HG03571 (cell line): ENCODE results near the gene RAB27B.

Experiments used
- ATAC-seq: cut with Tn5 transposase; IDR thresholded peaks from one replicate; pipeline ENCODE4 v1.9.1; 2021; ENCODE audit not compliant: unreplicated experiment

RAB27B gene

GRCh38 chr18:54859667-54860421 is 31.6 kb downstream of the RAB27B start:
- no peak for ATAC-seq

GRCh38 chr18:54860941-54861340 is 32.7 kb downstream of the RAB27B start:
- no peak for ATAC-seq

- ATAC-seq, result no peak
Observed at GRCh38 chr18:54867131-54867530, 38.9 kb downstream of the RAB27B start.

- ATAC-seq, result no peak
Observed at GRCh38 chr18:54871231-54871630, 43.0 kb downstream of the RAB27B start.

DNA sequence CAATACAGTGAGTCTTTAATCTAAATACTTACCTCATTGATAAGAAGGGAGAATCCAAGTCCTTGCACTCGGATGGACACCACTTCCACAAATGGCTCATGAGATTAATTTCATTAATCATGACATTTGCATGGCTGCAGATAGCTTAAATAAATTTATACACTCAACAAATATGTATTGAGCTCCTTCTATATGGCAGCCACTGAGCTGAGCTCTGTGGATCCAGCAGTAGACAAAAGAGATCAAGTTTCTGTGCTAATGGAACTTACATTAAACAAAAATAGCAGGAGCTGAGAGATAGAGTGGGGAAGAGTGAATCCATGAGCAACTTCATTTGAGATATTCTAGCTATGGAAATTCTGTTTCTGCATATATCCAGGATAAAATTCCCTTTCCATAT is 44.4 kb downstream of the RAB27B start:
- no peak for ATAC-seq

- ATAC-seq, result no peak
Observed at GRCh38 chr18:54873884-54874255, 45.6 kb downstream of the RAB27B start.

DNA sequence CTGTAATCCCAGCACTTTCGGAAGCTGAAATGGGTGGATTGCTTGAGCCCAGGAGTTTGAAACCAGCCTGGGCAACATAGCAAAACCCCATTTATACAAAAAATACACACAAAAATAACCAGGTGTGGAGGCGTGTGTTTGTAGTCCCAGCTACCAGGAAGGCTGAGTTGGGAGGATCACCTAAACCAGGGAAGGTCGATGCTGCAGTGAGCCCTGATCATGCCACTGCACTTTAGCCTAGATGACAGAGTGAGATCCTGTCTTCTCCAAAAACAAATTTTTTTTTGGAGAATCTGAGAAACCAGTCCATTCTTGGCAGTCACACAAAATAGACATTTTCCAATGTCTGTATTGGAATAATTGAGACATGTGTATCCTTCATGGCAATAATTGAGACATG is 46.8 kb downstream of the RAB27B start:
- no peak for ATAC-seq

- no peak for ATAC-seq
Observed at GRCh38 chr18:54877076-54877475, 48.8 kb downstream of the RAB27B start.

DNA sequence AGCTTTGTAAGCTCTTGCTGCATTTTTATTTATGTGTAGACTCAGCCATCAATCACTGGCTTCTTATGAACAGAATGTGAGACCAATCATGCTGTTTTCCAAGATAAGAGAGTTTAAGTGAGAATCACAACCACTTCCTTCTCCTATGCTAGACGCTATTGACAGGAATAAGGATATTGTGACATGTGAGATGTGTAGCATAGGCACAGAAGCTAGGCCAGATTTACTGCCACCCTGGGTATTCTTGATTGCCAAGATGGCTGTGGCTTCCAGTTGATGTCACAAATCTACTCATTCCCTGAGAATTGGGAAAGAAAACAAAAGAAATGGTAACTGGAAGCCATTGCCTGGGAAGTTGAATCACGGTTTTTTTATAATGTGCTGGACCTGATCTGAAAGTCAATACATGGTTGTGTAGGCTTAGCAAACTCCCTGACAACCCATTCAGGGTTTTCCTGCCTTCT is 49.9 kb downstream of the RAB27B start:
- ATAC-seq, result no peak

- ATAC-seq, result no peak
Observed at GRCh38 chr18:54878659-54879358, 50.5 kb downstream of the RAB27B start.

DNA sequence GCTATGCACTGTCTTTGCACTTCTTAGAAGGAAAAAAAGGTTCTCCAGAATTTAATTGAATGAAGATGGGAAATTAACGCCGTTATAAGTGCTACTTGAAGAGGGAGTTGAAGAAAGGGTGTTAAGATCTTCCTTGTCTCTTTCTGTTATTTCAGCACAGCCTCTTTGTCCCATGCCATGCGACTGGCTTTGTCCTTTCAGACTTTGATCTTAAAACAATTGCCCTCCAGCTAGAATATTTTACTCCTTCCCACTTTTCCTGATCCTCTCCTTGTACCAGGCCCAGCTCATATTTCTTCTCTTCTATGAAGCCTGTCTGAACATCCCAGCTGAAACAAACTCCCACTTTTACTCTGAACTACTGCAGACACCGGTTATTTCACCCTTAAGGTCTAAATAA is 51.4 kb downstream of the RAB27B start:
- ATAC-seq, result no peak

- ATAC-seq, result no peak
Observed at GRCh38 chr18:54880395-54881105, 52.3 kb downstream of the RAB27B start.

DNA sequence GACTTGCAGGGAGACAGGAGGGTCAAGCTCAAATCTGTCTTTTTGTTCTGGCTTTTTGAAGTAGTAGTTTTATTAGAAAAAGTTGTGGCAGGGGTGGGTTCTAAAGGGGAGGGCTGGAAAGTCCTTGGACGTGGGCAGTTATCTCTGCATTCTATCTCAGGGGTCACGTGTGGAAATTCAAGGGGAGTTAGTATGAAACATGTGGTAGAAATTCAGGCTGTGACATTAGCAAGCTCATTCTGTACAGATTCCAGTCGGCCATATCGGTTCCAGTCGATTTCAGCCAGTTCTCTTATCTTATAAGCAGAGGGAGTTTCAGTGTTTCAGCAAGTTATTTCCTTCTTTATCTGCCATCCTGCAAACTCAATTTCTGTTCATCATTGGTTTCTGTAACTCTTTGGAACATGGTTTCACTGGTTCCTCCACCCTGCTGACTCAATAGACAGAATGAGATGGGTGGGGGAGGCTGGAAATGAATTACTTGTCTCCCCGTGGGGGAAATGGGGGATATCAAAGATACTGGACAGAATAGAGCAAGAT is 53.0 kb downstream of the RAB27B start:
- no peak for ATAC-seq

DNA sequence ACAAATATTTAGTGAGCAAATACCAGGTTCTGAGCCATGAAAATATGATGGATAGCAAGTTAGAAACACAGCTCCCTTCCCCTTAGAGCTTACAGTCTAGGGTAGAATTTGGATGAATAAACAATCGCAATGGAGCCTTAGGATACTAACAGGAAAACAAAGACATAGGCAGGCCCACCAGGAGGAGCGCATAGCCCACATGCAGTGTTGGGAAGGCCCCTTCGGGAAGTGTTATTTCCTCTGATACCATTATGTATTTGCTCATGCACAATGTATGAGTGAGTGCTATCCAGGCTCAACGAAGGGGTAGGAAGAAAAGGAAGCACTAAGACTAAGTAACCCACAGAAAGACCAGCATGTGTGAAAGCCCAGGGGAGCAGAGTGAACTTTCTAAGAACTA is 54.0 kb downstream of the RAB27B start:
- ATAC-seq, result no peak

DNA sequence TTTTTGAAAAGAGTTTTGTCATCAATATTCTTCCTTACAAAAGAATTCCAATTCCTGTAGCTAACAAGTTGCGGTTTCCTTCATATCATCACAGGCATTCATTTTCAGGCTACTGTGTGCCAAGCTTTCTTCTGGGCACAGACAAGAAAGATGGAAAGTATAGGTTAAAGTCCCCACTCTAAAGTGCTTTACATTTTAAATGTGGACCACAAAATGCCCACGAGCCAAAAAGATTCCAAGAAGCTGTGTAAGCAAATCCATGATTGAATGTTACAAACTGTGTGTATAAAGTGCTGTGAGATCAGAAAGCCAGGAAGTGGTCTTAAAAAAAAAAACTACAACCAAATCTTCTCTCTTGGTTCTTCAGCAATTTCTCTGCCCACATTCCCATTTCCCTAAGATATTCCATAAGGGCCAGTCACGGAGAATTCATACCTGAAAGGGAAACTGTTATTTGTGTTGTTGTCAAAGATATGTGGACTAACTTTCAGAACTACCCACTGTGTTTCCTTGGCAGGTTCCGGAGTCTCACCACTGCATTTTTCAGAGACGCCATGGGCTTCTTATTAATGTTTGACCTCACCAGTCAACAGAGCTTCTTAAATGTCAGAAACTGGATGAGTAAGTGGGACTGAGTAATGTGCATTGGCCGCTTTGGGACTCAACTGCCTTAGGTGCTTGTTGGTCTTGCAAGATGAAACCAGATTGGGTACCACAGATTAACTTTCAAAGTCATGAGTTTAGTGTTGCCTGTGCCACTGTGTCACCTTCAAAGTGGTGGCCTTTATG is 55.7 kb downstream of the RAB27B start:
- no peak for ATAC-seq

DNA sequence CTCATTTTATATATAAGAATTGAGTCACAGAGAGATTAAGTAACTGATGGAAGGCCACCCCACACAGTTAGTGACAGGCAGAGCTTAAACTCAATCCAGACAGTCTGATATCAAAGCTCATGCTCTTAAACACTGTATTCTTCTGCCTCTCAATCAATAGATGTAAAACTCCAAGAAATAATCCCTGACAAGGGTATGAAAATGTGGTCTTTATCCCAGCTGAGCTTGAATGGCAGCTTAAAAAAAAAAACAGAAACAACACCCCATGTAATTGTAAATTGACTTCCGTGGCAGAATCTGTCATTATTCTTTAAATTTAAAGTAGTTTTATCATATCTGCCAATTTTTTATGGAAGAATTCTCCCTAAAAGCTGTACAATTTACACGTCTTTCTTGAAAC is 60.1 kb downstream of the RAB27B start:
- ATAC-seq, result no peak

DNA sequence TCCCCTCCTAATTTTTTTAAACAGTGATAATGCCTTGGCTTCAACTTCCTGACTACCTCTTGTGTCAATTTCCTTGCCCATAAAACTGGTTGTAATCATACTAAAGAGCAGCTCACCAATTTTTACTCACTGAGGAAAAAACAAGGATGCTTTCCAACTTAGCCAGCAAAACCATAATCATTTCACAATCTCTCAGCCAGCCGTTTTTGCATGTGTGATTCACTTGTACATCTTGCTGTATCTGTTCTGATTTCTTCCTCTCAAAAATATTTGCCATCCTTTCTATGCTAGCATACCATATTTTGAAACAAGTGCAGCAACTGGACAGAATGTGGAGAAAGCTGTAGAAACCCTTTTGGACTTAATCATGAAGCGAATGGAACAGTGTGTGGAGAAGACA is 60.7 kb downstream of the RAB27B start:
- no peak for ATAC-seq

DNA sequence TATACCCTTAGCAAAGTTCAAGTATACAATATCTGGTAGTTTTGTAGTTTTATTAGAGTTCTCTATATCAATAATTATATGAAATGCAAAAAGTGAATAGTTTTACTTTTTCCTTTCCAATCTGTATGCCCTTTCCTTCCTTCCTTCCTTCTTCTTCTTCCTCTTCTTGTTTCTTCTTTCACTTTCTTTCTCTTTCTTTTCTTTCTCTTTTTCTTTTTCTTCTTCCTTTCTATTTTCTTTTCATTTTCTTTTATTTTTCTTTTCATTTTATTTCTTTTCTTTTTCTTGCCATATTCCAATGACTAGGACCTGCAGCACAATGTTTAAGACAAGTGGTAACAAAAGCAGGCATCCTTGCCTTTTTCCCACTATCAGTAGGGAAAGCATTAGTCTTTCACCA is 71.2 kb downstream of the RAB27B start:
- ATAC-seq, result no peak

DNA sequence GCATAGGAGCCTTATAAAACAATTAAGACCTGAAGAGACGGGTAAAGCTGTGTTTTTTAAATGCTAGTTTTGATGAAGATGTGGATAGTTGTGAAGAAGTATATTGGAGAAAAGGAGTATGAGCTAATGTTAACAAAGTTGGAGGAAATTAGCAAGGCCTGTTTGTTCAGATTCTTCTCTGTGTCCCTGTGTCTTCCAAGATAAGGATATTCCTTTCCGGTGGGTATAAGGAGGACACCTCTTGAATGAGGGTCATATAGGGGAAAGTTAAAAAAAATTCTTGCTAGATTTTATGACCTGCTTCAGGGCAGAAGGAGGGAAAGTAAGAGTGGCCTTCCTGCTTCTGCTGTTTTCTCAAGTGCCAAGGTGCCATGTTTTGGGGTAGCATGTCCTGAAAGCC is 72.0 kb downstream of the RAB27B start:
- no peak for ATAC-seq

GRCh38 chr18:54904581-54904980 is 76.3 kb downstream of the RAB27B start:
- ATAC-seq, result no peak

- no peak for ATAC-seq
Observed at GRCh38 chr18:54905629-54906028, 77.4 kb downstream of the RAB27B start.
